GM21737 (cell line): Measurements from ENCODE around the gene NIPAL3.
"Not testable (repeated sequence)": the region's sequence is repeated elsewhere in the genome, so short reads cannot be mapped to it uniquely, and the experiment has no call there.

Experiments
- ATAC-seq: cut with Tn5 transposase; IDR thresholded peaks from one replicate; pipeline ENCODE4 v1.9.1; 2021; ENCODE audit warnings: mild to moderate bottlenecking, moderate library complexity; ENCODE audit not compliant: unreplicated experiment

Gene NIPAL3

DNA sequence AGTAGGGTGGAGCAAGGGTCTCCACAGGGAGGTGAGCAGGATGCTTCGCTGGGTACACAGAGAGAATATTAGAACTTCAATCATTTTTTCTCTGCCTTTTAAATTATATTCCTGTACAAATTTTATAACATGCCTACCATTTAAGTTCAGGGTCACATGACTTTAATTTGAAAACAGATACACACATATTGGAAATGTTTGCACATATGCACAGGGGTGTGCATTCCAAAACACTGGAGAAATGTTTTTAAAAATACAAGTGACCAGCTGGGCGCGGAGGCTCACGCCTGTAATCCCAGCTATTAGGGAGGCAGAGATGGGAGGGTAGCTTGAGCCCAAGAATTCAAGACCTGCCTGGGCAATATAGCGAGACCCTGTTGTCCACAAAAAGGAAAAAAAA lies 39.7 kb downstream of the NIPAL3 start:
- no peak for ATAC-seq

DNA sequence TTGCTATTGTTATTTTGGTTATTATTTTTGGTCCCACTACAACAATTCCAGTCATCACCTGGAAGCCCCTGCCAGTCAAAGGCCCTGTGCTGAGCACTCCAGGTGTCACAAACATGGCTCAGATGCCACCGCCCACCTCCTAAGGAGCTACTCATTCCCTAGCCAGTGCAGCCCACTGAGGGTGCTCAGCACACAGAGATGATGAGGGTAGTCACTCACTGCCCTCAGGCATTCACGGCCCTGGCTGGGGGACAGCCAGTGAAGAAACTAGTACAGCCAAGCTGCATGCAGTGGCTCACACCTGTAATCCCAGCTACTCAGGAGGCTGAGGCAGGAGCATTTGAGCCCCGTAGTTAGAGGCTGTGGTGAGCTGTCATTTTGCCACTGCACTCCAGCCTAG lies 42.3 kb downstream of the NIPAL3 start:
- no peak for ATAC-seq

- ATAC-seq: no peak
These were observed 44.1 kb downstream of the NIPAL3 start for GRCh38 chr1:24459551-24460266.

GRCh38 chr1:24462128-24462527 lies 46.5 kb downstream of the NIPAL3 start:
- not testable (repeated sequence) for ATAC-seq

GRCh38 chr1:24463776-24464735 lies 48.5 kb downstream of the NIPAL3 start:
- no peak for ATAC-seq

- ATAC-seq: no peak
These were observed 49.5 kb downstream of the NIPAL3 start for GRCh38 chr1:24465099-24465498.

DNA sequence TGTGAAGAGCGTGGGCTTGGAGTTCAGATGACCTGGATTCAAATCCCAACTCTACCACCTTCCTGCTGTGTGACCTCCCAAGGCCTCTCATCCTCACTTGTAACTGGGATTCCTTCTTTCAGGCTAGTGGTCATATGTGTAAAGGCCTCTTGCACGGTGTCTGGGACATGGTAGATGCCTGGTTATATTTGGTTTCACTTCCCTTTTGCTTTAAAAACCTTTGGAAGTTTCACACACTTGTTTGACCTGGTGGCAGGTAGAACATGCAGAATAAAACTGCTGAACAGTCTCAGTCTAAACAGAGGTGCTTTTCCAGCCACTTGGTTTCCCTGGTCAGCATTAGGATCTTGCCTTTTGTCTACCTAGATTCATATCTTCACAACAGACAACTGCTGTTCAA lies 50.0 kb downstream of the NIPAL3 start:
- ATAC-seq: no peak

GRCh38 chr1:24468685-24469316 lies 53.2 kb downstream of the NIPAL3 start:
- ATAC-seq: no peak

DNA sequence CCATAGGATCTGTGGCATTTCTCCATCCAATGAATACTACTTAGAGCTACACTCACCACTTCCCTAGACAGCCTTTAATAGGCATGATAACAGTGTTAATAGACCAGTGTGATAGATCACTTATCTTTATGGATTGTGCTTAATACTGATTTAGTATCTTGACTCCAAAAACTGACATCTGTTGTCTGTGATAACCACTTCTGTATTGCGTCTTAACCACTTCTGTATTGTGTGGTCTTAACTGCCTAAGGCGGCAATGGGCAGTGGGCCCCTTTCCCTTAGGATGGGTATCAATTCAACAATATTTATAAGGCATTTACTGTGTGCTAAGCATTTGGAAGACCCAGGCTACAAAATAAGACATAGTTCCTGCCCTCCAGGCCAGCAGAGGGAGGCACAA lies 55.0 kb downstream of the NIPAL3 start:
- ATAC-seq: no peak

- ATAC-seq: no peak
These were observed 57.1 kb downstream of the NIPAL3 start for GRCh38 chr1:24472527-24473251.

DNA sequence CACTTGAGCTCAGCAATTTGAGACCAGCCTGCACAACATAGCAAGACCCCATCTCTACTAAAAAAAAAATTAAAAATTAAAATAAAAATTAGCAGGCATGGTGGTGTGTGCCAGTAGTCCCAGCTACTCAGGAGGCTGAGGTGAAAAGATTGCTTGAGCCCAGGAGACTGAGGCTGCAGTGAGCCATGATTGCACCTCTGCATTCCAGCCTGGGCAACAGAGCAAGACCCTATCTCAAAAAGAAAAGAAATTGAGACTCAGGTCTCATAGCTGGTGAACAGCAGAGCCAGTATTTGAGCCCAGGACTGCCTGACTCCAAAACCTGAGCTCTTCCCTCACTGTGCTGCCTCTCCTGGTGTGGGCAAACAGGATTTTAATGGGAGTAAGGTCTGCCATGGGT lies 58.6 kb downstream of the NIPAL3 start:
- ATAC-seq: no peak

DNA sequence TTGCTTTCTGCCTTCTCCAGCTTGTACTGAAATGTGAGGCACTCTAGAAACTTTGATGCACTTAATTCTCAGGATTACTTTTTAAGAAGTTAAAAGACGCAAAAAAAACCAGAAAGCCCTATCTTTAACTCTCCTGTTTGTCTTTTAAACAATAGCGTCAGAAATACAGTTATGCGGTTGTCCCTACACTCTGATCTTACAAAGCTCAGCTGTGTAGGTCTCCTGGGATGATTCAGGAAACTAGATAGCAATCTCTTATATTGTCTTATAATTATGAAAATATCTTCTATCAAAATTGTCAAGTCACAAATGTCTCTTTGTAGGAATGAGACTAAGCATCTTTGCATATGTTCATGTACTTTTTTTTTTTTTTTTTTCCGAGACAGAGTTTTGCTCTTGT lies 60.1 kb downstream of the NIPAL3 start:
- no peak for ATAC-seq

DNA sequence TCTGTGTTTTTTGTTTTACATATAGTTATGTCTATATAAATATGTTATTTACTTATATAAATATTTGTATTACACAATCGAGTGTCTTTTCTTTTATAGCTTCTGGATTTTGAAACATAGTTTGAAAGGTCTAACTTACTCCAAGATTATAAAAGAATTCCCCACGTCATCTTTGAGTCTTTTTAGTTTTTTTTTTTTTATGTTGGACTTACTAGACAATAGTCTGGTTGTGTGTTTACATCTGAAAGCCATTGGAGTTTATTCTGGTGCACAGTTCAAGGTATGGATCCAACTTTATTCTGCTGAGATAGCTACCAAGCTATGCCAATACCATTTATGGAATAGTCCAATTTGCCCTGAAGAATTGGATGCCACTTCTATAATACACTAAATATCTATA lies 61.0 kb downstream of the NIPAL3 start:
- ATAC-seq: no peak

DNA sequence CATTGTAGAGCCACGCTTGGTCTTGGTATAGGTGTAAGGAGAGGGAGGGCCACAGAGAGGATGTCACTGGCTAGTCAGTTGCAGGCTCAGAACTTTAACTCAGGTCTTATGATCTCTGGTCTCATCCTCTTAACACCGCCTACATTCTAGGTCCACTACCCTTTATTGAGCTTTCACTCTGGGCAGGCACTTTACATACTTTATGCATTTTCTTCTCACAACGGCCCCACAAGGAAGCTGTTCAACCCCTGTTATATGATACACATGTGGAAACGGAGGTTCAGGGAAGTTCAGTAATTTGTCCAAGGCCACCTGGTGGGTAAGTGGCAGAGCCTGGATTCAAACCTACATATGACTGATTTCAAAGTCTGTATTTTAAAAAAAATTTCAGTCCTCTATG lies 61.7 kb downstream of the NIPAL3 start:
- no peak for ATAC-seq

- ATAC-seq: no peak
These were observed 65.5 kb downstream of the NIPAL3 start for GRCh38 chr1:24481101-24481500.

DNA sequence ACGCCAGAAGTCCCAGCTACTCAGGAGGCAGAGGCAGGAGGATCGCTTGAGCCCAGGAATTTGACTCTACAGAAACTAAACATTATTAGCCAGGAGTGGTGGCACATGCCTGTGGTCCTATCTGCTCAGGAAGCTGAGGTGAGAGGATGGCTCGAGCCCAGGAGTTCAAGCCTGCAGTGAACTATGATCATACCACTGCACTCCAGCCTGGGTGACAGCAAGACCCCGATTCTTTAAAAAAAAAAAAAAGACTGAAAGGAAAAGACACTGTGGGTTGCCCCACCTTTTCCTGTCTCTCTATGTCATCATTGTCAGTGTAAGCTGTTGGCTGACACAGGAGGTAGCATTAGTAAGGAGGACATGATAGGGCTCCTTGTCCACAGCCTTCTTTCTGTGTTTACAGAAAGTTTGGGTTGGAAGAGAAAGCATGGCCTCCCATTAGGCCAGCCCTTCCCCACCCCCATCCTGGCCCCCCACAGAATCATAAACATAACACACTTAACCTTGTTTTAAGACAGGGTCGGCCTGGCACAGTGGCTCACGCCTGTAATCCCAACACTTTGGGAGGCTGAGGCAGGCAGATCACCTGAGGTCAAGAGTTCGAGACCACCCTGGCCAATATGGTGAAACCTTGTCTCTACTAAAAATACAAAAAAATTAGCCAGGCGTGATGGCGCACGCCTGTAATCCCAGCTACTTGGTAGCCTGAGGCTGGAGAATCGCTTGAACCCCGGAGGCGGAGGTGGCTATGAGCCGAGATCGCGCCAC lies 66.4 kb downstream of the NIPAL3 start:
- no peak for ATAC-seq

GRCh38 chr1:24483441-24483840 lies 67.8 kb downstream of the NIPAL3 start:
- ATAC-seq: no peak

DNA sequence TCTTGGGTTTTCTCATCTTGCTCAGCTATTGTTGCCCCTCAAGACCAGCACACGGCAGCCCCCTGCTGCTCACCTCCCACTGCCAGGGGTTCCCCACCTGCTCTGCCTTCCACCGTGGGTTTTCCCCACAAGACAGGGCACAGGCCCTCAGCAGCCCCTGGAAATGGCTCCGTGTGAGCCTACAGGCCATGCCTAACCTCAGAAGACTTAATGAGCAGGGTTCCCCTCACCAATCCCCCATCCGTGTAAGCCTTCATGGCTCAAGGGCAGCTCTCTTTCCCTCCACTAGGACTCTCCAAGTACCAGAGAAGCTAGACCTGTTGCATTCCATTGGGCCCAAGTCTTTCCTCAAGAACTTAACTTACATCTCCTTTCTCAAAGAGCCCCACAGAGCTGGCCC lies 68.6 kb downstream of the NIPAL3 start:
- no peak for ATAC-seq

GRCh38 chr1:24486331-24487065 lies 70.9 kb downstream of the NIPAL3 start:
- ATAC-seq: no peak

GRCh38 chr1:24487455-24487854 lies 71.9 kb downstream of the NIPAL3 start:
- no peak for ATAC-seq
